ENCODE data around the gene FER1L5. TPM values are rescaled to one million over a fixed set of nuclear protein-coding genes. Genes with fewer than 3 reads are reported as not detected.

The FER1L5 gene
- total and polyA plus RNA-seq, 2 donors (not counting 1 experiment from before 2014, with no cell fraction given) = not detected

- H3K27me3 Mint-ChIP-seq = no peaks in the 10 kb centered on the region
Observed at GRCh38 chr2:96702098-96702785, 59.7 kb downstream of the FER1L5 start.

More at GRCh38 chr2:96702098-96702785, 59.7 kb downstream of the FER1L5 start:
- no peak for DNase-seq
- no peak overlapping the region for H2AFZ ChIP-seq (ENCODE audit: insufficient read depth, low read depth, low read length, poor library complexity, severe bottlenecking)
- CTCF ChIA-PET = no interaction called here
- peaks cover 8 to 22% of the 10 kb centered on the region in 2 experiments for H3K36me3 ChIP-seq (replicated peaks in 1 of 2; ENCODE audit: control extremely low read depth in 1 of 2, control insufficient read depth in 1 of 2, extremely low read depth in 1 of 2, insufficient read depth in 2 of 2, low read length in 1 of 2)
- POLR2A ChIA-PET = no interaction called here
- no peak overlapping the region for H3K4me2 ChIP-seq (replicated peaks; ENCODE audit: low read depth, low read length, poor library complexity, severe bottlenecking)
- H3K4me3 ChIP-seq (ENCODE audit: control extremely low read depth in 1 of 5, extremely low read depth in 1 of 5, insufficient read depth in 1 of 5, low read depth in 2 of 5, low read length in 4 of 5) = no peak overlapping the region
- H3K27ac ChIP-seq (ENCODE audit: low read length in 2 of 2) = no peak overlapping the region
- no peaks in the 10 kb centered on the region for H3K9me3 ChIP-seq (ENCODE audit: control extremely low read depth in 1 of 3, control insufficient read depth in 2 of 3, insufficient read depth in 1 of 3, low read length in 2 of 3)
- no peaks in the 10 kb centered on the region for H3K4me1 Mint-ChIP-seq
- intact Hi-C loops (cut with micrococcal nuclease) = no loop called here
- TF ChIP-seq, protein P1, sequence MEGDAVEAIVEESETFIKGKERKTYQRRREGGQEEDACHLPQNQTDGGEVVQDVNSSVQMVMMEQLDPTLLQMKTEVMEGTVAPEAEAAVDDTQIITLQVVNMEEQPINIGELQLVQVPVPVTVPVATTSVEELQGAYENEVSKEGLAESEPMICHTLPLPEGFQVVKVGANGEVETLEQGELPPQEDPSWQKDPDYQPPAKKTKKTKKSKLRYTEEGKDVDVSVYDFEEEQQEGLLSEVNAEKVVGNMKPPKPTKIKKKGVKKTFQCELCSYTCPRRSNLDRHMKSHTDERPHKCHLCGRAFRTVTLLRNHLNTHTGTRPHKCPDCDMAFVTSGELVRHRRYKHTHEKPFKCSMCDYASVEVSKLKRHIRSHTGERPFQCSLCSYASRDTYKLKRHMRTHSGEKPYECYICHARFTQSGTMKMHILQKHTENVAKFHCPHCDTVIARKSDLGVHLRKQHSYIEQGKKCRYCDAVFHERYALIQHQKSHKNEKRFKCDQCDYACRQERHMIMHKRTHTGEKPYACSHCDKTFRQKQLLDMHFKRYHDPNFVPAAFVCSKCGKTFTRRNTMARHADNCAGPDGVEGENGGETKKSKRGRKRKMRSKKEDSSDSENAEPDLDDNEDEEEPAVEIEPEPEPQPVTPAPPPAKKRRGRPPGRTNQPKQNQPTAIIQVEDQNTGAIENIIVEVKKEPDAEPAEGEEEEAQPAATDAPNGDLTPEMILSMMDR (IDR thresholded peaks at IDR 0.05) = no peak
- no peak for TF ChIP-seq EZH2 (IDR thresholded peaks at IDR 0.05; ENCODE audit: borderline replicate concordance, insufficient read depth, low read depth, low read length, poor library complexity, severe bottlenecking)
- H3K27me3 ChIP-seq (replicated peaks in 1 of 4; ENCODE audit: control extremely low read depth in 1 of 4, control insufficient read depth in 3 of 4, insufficient read depth in 4 of 4, low read length in 3 of 4) = no peaks in the 10 kb centered on the region
- H3K4me1 ChIP-seq (ENCODE audit: control insufficient read depth in 2 of 2, insufficient read depth in 2 of 2, low read length in 2 of 2) = no peaks in the 10 kb centered on the region
- H3K4me3 Mint-ChIP-seq = no peak overlapping the region
- ATAC-seq (ENCODE audit: low read depth) = no peak
- 99% methylated on average over 17 of the region's 17 CpGs for WGBS (ENCODE audit: insufficient coverage)
- H3K9ac ChIP-seq (ENCODE audit: low read length) = no peak overlapping the region
- H3K9me3 Mint-ChIP-seq (ENCODE audit: insufficient read depth) = no peaks in the 10 kb centered on the region
- H4K20me1 ChIP-seq (ENCODE audit: control insufficient read depth, insufficient read depth, low read length, poor library complexity, severe bottlenecking) = no peaks in the 10 kb centered on the region
- no peaks in the 10 kb centered on the region for H3K79me2 ChIP-seq (ENCODE audit: control insufficient read depth, insufficient read depth, low read length)
- H3K27ac Mint-ChIP-seq = no peak overlapping the region
